GM23338 (cell line): ENCODE data around the gene HDAC10. TPM values are rescaled to one million over a fixed set of nuclear protein-coding genes. Genes with fewer than 3 reads are reported as not detected.
"Not testable (repeated sequence)": the region's sequence is repeated elsewhere in the genome, so short reads cannot be mapped to it uniquely, and the experiment has no call there.

Experiments
- ATAC-seq: fragments of 200-7000 bp; cut with Tn5 transposase; 3 replicates; pipeline ENCODE4 v1.9.1; 2020
- DNase-seq: peaks from one replicate; pipeline ENCODE4 v3.0.0-alpha.2; 2015; ENCODE audit warnings: low spot score
- H2AFZ ChIP-seq: fragments of 200-600 bp; sonication (generic); 2 replicates; pipeline ENCODE4 v1.8.0; 2016; ENCODE audit warnings: antibody characterized with exemption, mild to moderate bottlenecking, moderate library complexity
- H3F3A ChIP-seq: fragments of 200-600 bp; sonication (generic); replicated peaks from 2 replicates; pipeline ENCODE4 v1.8.0; 2017; ENCODE audit warnings: antibody characterized with exemption, mixed run types, low read depth
- H3K27ac ChIP-seq: fragments of 200-600 bp; sonication (generic); 2 replicates; pipeline ENCODE4 v1.6.1; 2016; ENCODE audit warnings: low read depth
- H3K27me3 ChIP-seq: fragments of 200-600 bp; sonication (generic); 2 replicates; pipeline ENCODE4 v1.8.0; 2016; ENCODE audit warnings: mild to moderate bottlenecking, mixed run types, moderate library complexity; ENCODE audit not compliant: insufficient read depth
- H3K36me3 ChIP-seq: fragments of 200-600 bp; sonication (generic); 2 replicates; pipeline ENCODE4 v1.8.0; 2016; ENCODE audit warnings: mild to moderate bottlenecking; ENCODE audit not compliant: insufficient read depth
- H3K4me1 ChIP-seq: fragments of 200-600 bp; sonication (generic); 2 replicates; pipeline ENCODE4 v1.8.0; 2016; ENCODE audit warnings: mild to moderate bottlenecking, moderate library complexity; ENCODE audit not compliant: insufficient read depth
- H3K4me2 ChIP-seq: fragments of 200-600 bp; sonication (generic); 2 replicates; pipeline ENCODE4 v1.7.1; 2017; ENCODE audit warnings: mixed run types
- H3K4me3 ChIP-seq: fragments of 200-600 bp; sonication (generic); 2 replicates; pipeline ENCODE4 v1.6.1; 2016; ENCODE audit warnings: mixed run types
- H3K79me2 ChIP-seq: fragments of 200-600 bp; sonication (generic); replicated peaks from 2 replicates; pipeline ENCODE4 v1.8.0; 2017; ENCODE audit warnings: mild to moderate bottlenecking; ENCODE audit not compliant: insufficient read depth
- H3K9me2 ChIP-seq: fragments of 200-600 bp; sonication (generic); 2 replicates; pipeline ENCODE4 v1.8.0; 2017; ENCODE audit not compliant: insufficient read depth
- H4K20me1 ChIP-seq: fragments of 200-600 bp; sonication (generic); replicated peaks from 2 replicates; pipeline ENCODE4 v1.8.0; 2017; ENCODE audit warnings: mild to moderate bottlenecking; ENCODE audit not compliant: insufficient read depth
- H3K27ac Mint-ChIP-seq: 2 replicates; pipeline ENCODE4 v1.8.0; 2020; ENCODE audit warnings: inconsistent platforms, mild to moderate bottlenecking, moderate library complexity, mixed read lengths
- H3K27me3 Mint-ChIP-seq: 3 replicates; pipeline ENCODE4 v1.8.0; 2022; ENCODE audit warnings: low read depth, mild to moderate bottlenecking, moderate library complexity, mixed read lengths, inconsistent platforms; ENCODE audit not compliant: insufficient read depth, poor library complexity
- H3K36me3 Mint-ChIP-seq: 3 replicates; pipeline ENCODE4 v1.8.0; 2021; ENCODE audit warnings: low read depth, mild to moderate bottlenecking, inconsistent platforms, moderate library complexity, mixed read lengths
- H3K4me1 Mint-ChIP-seq: 3 replicates; pipeline ENCODE4 v1.8.0; 2020; ENCODE audit warnings: mild to moderate bottlenecking, inconsistent platforms, mixed read lengths
- H3K4me3 Mint-ChIP-seq: 3 replicates; pipeline ENCODE4 v1.8.0; 2021; ENCODE audit warnings: moderate library complexity, mild to moderate bottlenecking, inconsistent platforms, mixed read lengths
- H3K9me3 Mint-ChIP-seq: 3 replicates; pipeline ENCODE4 v1.8.0; 2020; ENCODE audit warnings: moderate library complexity, mild to moderate bottlenecking, inconsistent platforms, mixed read lengths
- EZH2 ChIP-seq: fragments of 200-600 bp; sonication (generic); IDR thresholded peaks from one replicate; pipeline ENCODE4 v1.8.0; 2017; ENCODE audit warnings: antibody characterized with exemption, mild to moderate bottlenecking, low read depth; ENCODE audit not compliant: unreplicated experiment
- EZH2phosphoT487 ChIP-seq: fragments of 200-600 bp; sonication (generic); IDR thresholded peaks from one replicate; pipeline ENCODE4 v1.8.1; 2018; ENCODE audit warnings: antibody characterized with exemption; ENCODE audit not compliant: unreplicated experiment
- JUNB ChIP-seq: IDR thresholded peaks from one replicate; pipeline ENCODE4 v1.6.1; 2016; ENCODE audit warnings: antibody characterized with exemption; ENCODE audit not compliant: unreplicated experiment
- NANOG ChIP-seq: IDR thresholded peaks from 2 replicates; pipeline ENCODE4 v1.6.1; 2016; ENCODE audit warnings: antibody characterized with exemption, borderline replicate concordance
- POLR2AphosphoS5 ChIP-seq: IDR thresholded peaks from 2 replicates; pipeline ENCODE4 v1.6.1; 2016; ENCODE audit warnings: antibody characterized with exemption, low read depth
- ZNF114 ChIP-seq: fragments of 250-450 bp; sonication (Bioruptor Pico); IDR thresholded peaks from 2 replicates; pipeline ENCODE4 v1.5.0; 2020; ENCODE audit warnings: mild to moderate bottlenecking, moderate library complexity
- polyA plus RNA-seq: library from polyadenylated mRNA; unstranded; fragments of >200 nt; fragmentation: Nextera tagmentation; extraction: Ambion mirVana; gene quantifications from 2 replicates; pipeline ENCODE4 v1.2.1, GENCODE V29; 2016
- total RNA-seq: library from RNA; depleted of rRNA; stranded (reverse); fragments of >200 nt; shearing (Covaris generic); gene quantifications from 2 replicates; pipeline ENCODE4 v1.2.3, GENCODE V29; 2014
- TF ChIP-seq, protein P1 (sequence below): IDR thresholded peaks from 2 replicates; pipeline ENCODE4 v1.6.1; 2016; ENCODE audit warnings: antibody characterized with exemption
- TF ChIP-seq, protein P2 (sequence below): IDR thresholded peaks from one replicate; pipeline ENCODE4 v1.6.1; 2018; ENCODE audit warnings: antibody characterized with exemption; ENCODE audit not compliant: unreplicated experiment
- TF ChIP-seq, protein P3 (sequence below), 2 experiments: fragments of 200-600 bp in 1 of 2; sonication (generic) in 1 of 2; conservative IDR thresholded peaks; 2 replicates each; pipeline versions ENCODE4 v1.5.1 to v1.6.1; 2016 to 2017; ENCODE audit warnings: antibody characterized with exemption in 2 of 2, low read depth in 2 of 2, mild to moderate bottlenecking in 2 of 2, moderate library complexity in 1 of 2

Gene HDAC10
- total and polyA plus RNA-seq, 2 experiments from 2014 or later: 4.1 to 41.9 TPM

DNA sequence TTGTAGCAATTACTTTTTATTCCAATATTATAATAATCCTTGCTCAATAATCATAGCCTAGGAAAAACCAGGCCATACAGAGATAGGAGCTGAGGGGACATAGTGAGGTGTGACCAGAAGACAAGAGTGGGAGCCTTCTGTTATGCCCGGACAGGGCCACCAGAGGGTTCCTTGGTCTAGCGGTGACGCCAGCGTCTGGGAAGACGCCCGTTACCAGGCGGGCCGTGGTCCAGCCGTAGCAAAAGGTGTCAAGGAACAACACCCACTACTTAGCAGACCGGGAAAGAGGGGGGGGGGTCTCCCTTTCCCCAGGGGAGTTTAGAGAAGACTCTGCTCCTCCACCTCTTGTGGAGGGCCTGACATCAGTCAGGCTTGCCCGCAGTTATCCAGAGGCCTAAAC, 22.3 kb upstream of the HDAC10 start:
- not testable (repeated sequence) for H4K20me1 ChIP-seq, H3F3A ChIP-seq, H3K4me1 ChIP-seq, H3K4me3 Mint-ChIP-seq, H3K9me2 ChIP-seq, H3K27ac Mint-ChIP-seq, H3K79me2 ChIP-seq, H3K27ac ChIP-seq, H2AFZ ChIP-seq, H3K4me2 ChIP-seq, H3K36me3 ChIP-seq, DNase-seq, H3K4me1 Mint-ChIP-seq, H3K4me3 ChIP-seq, ATAC-seq
- Mint-ChIP-seq H3K36me3 (peaks cover 42% of the 10 kb centered on the region), H3K9me3 (peaks cover 18% of the 10 kb centered on the region), H3K27me3 (peaks cover 32% of the 10 kb centered on the region)
- H3K27me3 ChIP-seq: peaks cover 37% of the 10 kb centered on the region

DNA sequence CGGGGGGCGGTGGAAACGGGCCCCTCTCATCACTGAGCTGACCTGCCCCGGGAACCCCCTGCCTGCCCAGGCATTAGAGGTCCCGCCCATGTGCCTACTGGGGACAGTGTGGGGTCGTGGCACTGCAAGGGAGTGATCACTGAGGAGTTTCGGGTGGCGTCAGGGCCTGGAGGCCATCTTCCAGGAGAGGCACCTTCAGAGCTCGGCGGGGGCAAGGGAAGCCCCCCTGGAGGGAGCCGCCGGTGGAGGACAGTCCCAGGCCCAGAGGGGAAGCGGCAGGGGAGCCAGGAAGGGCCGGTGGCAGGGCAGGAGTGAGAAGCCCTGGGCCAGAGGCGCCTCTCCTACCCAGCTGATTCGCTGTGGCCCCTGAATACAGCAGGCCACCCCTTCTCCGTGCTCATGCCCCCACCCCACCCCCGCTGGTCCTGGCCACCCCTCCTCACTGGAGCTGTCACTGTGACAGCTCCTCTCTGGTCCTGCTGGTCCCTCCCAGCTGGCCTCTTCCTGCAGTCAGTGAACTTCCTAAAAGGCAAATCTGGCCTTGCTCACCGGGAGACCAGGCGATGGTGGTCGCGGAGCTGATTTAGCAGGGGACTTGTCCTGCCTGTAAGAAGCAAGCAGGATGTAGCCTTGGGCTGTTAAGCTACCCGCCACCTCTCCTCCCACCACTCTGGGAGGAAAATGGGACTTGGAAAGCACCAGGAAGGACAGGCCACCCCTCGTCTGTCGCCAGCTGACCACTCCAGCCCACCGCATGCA, 21.2 kb upstream of the HDAC10 start:
- no peak overlapping the region for H3K27ac Mint-ChIP-seq
- DNase-seq (no peak), ATAC-seq (peak; percentile 12)
- Histone ChIP-seq H4K20me1 (no peaks in the 10 kb centered on the region; the same call in 1 of the 2 replicates), H2AFZ (no peak overlapping the region), H3K27ac (no peak overlapping the region), H3K79me2 (no peaks in the 10 kb centered on the region), H3K36me3 (0 out of 2 replicates have a peak, but pooled peaks cover 5% of the 10 kb centered on the region), H3K4me2 (peak overlapping the region; percentile 86; the same call in 1 of the 2 replicates), H3K9me2 (no peaks in the 10 kb centered on the region), H3F3A (peaks cover 8% of the 10 kb centered on the region; the same call in 1 of the 2 replicates), H3K4me1 (peaks cover 6% of the 10 kb centered on the region; the same call in 1 of the 2 replicates), H3K27me3 (peaks cover 47% of the 10 kb centered on the region), H3K4me3 (peak overlapping the region; percentile 63; the same call in 1 of the 2 replicates)
- peaks cover 4% of the 10 kb centered on the region; the same call in 1 of the 3 replicates for H3K4me1 Mint-ChIP-seq
- peaks cover 33% of the 10 kb centered on the region for H3K36me3 Mint-ChIP-seq
- H3K9me3 Mint-ChIP-seq: peaks cover 18% of the 10 kb centered on the region
- H3K4me3 Mint-ChIP-seq: peak overlapping the region; percentile 38; the same call in 1 of the 3 replicates
- peaks cover 32% of the 10 kb centered on the region for H3K27me3 Mint-ChIP-seq
- TF ChIP-seq, protein P1, sequence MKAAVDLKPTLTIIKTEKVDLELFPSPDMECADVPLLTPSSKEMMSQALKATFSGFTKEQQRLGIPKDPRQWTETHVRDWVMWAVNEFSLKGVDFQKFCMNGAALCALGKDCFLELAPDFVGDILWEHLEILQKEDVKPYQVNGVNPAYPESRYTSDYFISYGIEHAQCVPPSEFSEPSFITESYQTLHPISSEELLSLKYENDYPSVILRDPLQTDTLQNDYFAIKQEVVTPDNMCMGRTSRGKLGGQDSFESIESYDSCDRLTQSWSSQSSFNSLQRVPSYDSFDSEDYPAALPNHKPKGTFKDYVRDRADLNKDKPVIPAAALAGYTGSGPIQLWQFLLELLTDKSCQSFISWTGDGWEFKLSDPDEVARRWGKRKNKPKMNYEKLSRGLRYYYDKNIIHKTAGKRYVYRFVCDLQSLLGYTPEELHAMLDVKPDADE: no peak
- TF ChIP-seq EZH2: no peak
- TF ChIP-seq JUNB: no peak
- TF ChIP-seq ZNF114 (CRISPR knock-in tag): no peak
- no peak for TF ChIP-seq POLR2AphosphoS5
- TF ChIP-seq EZH2phosphoT487: no peak
- TF ChIP-seq, protein P2, sequence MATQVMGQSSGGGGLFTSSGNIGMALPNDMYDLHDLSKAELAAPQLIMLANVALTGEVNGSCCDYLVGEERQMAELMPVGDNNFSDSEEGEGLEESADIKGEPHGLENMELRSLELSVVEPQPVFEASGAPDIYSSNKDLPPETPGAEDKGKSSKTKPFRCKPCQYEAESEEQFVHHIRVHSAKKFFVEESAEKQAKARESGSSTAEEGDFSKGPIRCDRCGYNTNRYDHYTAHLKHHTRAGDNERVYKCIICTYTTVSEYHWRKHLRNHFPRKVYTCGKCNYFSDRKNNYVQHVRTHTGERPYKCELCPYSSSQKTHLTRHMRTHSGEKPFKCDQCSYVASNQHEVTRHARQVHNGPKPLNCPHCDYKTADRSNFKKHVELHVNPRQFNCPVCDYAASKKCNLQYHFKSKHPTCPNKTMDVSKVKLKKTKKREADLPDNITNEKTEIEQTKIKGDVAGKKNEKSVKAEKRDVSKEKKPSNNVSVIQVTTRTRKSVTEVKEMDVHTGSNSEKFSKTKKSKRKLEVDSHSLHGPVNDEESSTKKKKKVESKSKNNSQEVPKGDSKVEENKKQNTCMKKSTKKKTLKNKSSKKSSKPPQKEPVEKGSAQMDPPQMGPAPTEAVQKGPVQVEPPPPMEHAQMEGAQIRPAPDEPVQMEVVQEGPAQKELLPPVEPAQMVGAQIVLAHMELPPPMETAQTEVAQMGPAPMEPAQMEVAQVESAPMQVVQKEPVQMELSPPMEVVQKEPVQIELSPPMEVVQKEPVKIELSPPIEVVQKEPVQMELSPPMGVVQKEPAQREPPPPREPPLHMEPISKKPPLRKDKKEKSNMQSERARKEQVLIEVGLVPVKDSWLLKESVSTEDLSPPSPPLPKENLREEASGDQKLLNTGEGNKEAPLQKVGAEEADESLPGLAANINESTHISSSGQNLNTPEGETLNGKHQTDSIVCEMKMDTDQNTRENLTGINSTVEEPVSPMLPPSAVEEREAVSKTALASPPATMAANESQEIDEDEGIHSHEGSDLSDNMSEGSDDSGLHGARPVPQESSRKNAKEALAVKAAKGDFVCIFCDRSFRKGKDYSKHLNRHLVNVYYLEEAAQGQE: no peak
- no peak for TF ChIP-seq NANOG
- TF ChIP-seq, protein P3, sequence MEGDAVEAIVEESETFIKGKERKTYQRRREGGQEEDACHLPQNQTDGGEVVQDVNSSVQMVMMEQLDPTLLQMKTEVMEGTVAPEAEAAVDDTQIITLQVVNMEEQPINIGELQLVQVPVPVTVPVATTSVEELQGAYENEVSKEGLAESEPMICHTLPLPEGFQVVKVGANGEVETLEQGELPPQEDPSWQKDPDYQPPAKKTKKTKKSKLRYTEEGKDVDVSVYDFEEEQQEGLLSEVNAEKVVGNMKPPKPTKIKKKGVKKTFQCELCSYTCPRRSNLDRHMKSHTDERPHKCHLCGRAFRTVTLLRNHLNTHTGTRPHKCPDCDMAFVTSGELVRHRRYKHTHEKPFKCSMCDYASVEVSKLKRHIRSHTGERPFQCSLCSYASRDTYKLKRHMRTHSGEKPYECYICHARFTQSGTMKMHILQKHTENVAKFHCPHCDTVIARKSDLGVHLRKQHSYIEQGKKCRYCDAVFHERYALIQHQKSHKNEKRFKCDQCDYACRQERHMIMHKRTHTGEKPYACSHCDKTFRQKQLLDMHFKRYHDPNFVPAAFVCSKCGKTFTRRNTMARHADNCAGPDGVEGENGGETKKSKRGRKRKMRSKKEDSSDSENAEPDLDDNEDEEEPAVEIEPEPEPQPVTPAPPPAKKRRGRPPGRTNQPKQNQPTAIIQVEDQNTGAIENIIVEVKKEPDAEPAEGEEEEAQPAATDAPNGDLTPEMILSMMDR (conservative IDR thresholded peaks at IDR 0.05; ENCODE audit: low read depth in 2 of 2): no peak
